HG02870 (cell line): ENCODE data around the gene MINDY2.
"Not testable (repeated sequence)": the region's sequence is repeated elsewhere in the genome, so short reads cannot be mapped to it uniquely, and the experiment has no call there.

Experiments
- ATAC-seq: cut with Tn5 transposase; IDR thresholded peaks from one replicate; pipeline ENCODE4 v1.9.1; 2021; ENCODE audit warnings: mild to moderate bottlenecking, moderate library complexity; ENCODE audit not compliant: unreplicated experiment

Gene MINDY2

GRCh38 chr15:58823267-58823666, 52.2 kb downstream of the MINDY2 start:
- not testable (repeated sequence) for ATAC-seq

- no peak for ATAC-seq
Observed at GRCh38 chr15:58830556-58830955, 59.5 kb downstream of the MINDY2 start.

GRCh38 chr15:58833681-58834426, 62.8 kb downstream of the MINDY2 start:
- not testable (repeated sequence) for ATAC-seq

GRCh38 chr15:58839485-58839884, 68.4 kb downstream of the MINDY2 start:
- no peak for ATAC-seq

GRCh38 chr15:58840048-58840447, 68.9 kb downstream of the MINDY2 start:
- no peak for ATAC-seq

- peak; percentile 44 for ATAC-seq
Observed at GRCh38 chr15:58842713-58843396, 71.8 kb downstream of the MINDY2 start.

GRCh38 chr15:58851205-58851604, 80.1 kb downstream of the MINDY2 start:
- ATAC-seq, result not testable (repeated sequence)

GRCh38 chr15:58852347-58852746, 81.2 kb downstream of the MINDY2 start:
- no peak for ATAC-seq

- no peak for ATAC-seq
Observed at GRCh38 chr15:58854593-58854992, 83.5 kb downstream of the MINDY2 start.

GRCh38 chr15:58856086-58856485, 85.0 kb downstream of the MINDY2 start:
- no peak for ATAC-seq

- ATAC-seq, result not testable (repeated sequence)
Observed at GRCh38 chr15:58856621-58857020, 85.5 kb downstream of the MINDY2 start.

GRCh38 chr15:58862326-58862725, 91.2 kb downstream of the MINDY2 start:
- no peak for ATAC-seq

GRCh38 chr15:58864602-58865424, 93.7 kb downstream of the MINDY2 start:
- ATAC-seq, result no peak

- ATAC-seq, result no peak
Observed at GRCh38 chr15:58865425-58865880, 94.4 kb downstream of the MINDY2 start.

GRCh38 chr15:58867926-58868325, 96.8 kb downstream of the MINDY2 start:
- ATAC-seq, result no peak

- ATAC-seq, result no peak
Observed at GRCh38 chr15:58870451-58870850, 99.3 kb downstream of the MINDY2 start.

GRCh38 chr15:58873267-58873666, 102.2 kb downstream of the MINDY2 start:
- ATAC-seq, result no peak

GRCh38 chr15:58875343-58875742, 104.2 kb downstream of the MINDY2 start:
- ATAC-seq, result no peak

- no peak for ATAC-seq
Observed at GRCh38 chr15:58876306-58877106, 105.4 kb downstream of the MINDY2 start.

GRCh38 chr15:58877999-58878825, 107.1 kb downstream of the MINDY2 start:
- no peak for ATAC-seq
